Panc1 (cell line): ENCODE measurements around the gene PLEKHG5. TPM values are rescaled to one million over a fixed set of nuclear protein-coding genes. Genes with fewer than 3 reads are reported as not detected.

Experiments
- ATAC-seq: fragments of 200-7000 bp; cut with Tn5 transposase; 2 replicates; pipeline ENCODE4 v1.9.1; 2020; ENCODE audit warnings: mild to moderate bottlenecking, moderate library complexity
- BruUV-seq: library from RNA; stranded (reverse); fragments of 400-500 nt; replicated peaks from 2 replicates; lab custom pipeline; 2021; lab: Mats Ljungman, UMichigan
- CTCF ChIA-PET: fragments of 300-600 bp; sonication (Branson Sonifier 250); formaldehyde crosslinking; loops from one replicate; lab custom pipeline; 2022; ENCODE audit warnings: antibody characterized with exemption; lab: Charles Lee
- POLR2A ChIA-PET: fragments of 300-600 bp; sonication (Branson Sonifier 250); formaldehyde crosslinking; loops from one replicate; lab custom pipeline; 2022; ENCODE audit warnings: antibody characterized with exemption; lab: Charles Lee
- DNase-seq: peaks from one replicate; pipeline ENCODE4 v3.0.0-alpha.2; 2010; ENCODE audit warnings: low read depth, low spot score
- H3K27ac ChIP-seq: 2 replicates; pipeline ENCODE4 v1.5.1; 2011; ENCODE audit warnings: mild to moderate bottlenecking, low read length, inconsistent platforms
- H3K27me3 ChIP-seq: fragments of 200-500 bp; sonication (Bioruptor generic); 2 replicates; pipeline ENCODE4 v1.6.0; 2014; ENCODE audit warnings: low read length, inconsistent platforms; ENCODE audit not compliant: control insufficient read depth, insufficient read depth
- H3K36me3 ChIP-seq: fragments of 200-500 bp; sonication (Bioruptor generic); 2 replicates; pipeline ENCODE4 v1.5.1; 2014; ENCODE audit warnings: inconsistent platforms, mild to moderate bottlenecking, low read length, moderate library complexity; ENCODE audit not compliant: control insufficient read depth, insufficient read depth
- H3K4me1 ChIP-seq: 2 replicates; pipeline ENCODE4 v1.5.1; 2011; ENCODE audit warnings: inconsistent platforms, mild to moderate bottlenecking, low read length, moderate library complexity; ENCODE audit not compliant: control insufficient read depth, insufficient read depth
- H3K4me3 ChIP-seq, 2 experiments: 2 replicates each; pipeline ENCODE4 v1.5.1; 2011 to 2012; ENCODE audit warnings: low read depth in 2 of 2, low read length in 2 of 2, mild to moderate bottlenecking in 2 of 2, inconsistent platforms in 1 of 2, moderate library complexity in 1 of 2
- H3K9me3 ChIP-seq: fragments of 200-500 bp; sonication (Bioruptor generic); 2 replicates; pipeline ENCODE4 v1.5.1; 2014; ENCODE audit warnings: low read depth, mild to moderate bottlenecking, inconsistent platforms, low read length, moderate library complexity; ENCODE audit not compliant: control insufficient read depth, insufficient read depth
- CTCF ChIP-seq: fragments of 450-650 bp; IDR thresholded peaks from 2 replicates; pipeline ENCODE4 v1.5.1; 2017; ENCODE audit warnings: mild to moderate bottlenecking
- POLR2AphosphoS5 ChIP-seq: IDR thresholded peaks from 2 replicates; pipeline ENCODE4 v1.6.1; 2012; ENCODE audit warnings: mild to moderate bottlenecking, low read depth, low read length, moderate library complexity
- REST ChIP-seq, 2 experiments: IDR thresholded peaks; 2 replicates each; pipeline ENCODE4 v1.6.1; 2011 to 2012; ENCODE audit warnings: low read depth in 2 of 2, control low read depth in 1 of 2, low read length in 1 of 2, mild to moderate bottlenecking in 1 of 2, moderate library complexity in 1 of 2; ENCODE audit not compliant: insufficient read depth in 1 of 2
- SIN3A ChIP-seq: IDR thresholded peaks from 2 replicates; pipeline ENCODE4 v1.6.1; 2012; ENCODE audit warnings: low read depth, mild to moderate bottlenecking, low read length, moderate library complexity, borderline replicate concordance; ENCODE audit not compliant: insufficient read depth
- TCF7L2 ChIP-seq: IDR thresholded peaks from 2 replicates; pipeline ENCODE4 v1.6.1; 2011; ENCODE audit warnings: mild to moderate bottlenecking, low read depth, low read length, inconsistent platforms
- in situ Hi-C: cut with HindIII; loops from 2 replicates; pipeline ENCODE4 v1.10.0; 2016; ENCODE audit warnings: low sequenced_read_pairs, low pct_unique_long_range_greater_than_20kb
- intact Hi-C: fragments of 100-400 bp; cut with micrococcal nuclease; formaldehyde crosslinking; loops from one replicate; pipeline ENCODE4 v1.10.0; 2022; ENCODE audit not compliant: unreplicated experiment
- total RNA-seq: library from RNA; stranded (reverse); gene quantifications from one replicate; pipeline ENCODE4 v1.2.1, GENCODE V29; 2021; ENCODE audit not compliant: unreplicated experiment

The PLEKHG5 gene
- total RNA-seq, 1 experiment from 2014 or later: 6.8 TPM

GRCh38 chr1:6443339-6444115 lies 47.9 kb downstream of the PLEKHG5 start:
- POLR2A ChIA-PET: interaction anchor here (0.5 to 0.7 kb wide), 2 partner anchors 61 to 159 kb away, joined by 6 to 9 read pairs; partner anchors contain the start of gene KLHL21

DNA sequence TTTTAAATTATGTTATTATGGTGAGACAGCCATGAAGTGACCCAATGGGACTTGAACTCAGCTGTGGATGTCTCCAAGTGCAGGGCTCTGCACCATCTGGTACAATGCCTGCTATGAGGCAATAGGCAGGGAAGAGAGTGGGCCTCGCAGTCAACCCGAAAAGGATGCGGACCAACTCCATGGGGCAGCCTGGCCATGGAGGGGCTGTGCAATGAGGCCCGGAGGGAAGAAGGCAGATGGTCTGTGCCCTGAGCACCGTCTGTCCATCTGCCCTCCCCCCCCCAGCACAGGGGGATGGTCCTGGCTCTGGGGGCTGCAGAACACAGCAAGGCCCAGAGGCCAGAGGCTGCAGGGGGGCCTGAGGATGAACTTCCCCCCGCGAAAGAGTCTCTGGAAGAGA lies 49.9 kb downstream of the PLEKHG5 start:
- intact Hi-C loops: no loop called here
- TF ChIP-seq CTCF (no peak), POLR2AphosphoS5 (no peak), TCF7L2 (no peak), REST (IDR thresholded peaks at IDR 0.05; ENCODE audit: insufficient read depth in 1 of 2, low read depth in 2 of 2, low read length in 1 of 2) (no peak)

More at GRCh38 chr1:6443339-6444115, 47.9 kb downstream of the PLEKHG5 start:
- BruUV-seq: no TSS peak
- in situ Hi-C loops: no loop called here
- no peaks in the 10 kb centered on the region for H3K9me3 ChIP-seq
- peaks cover 6% of the 10 kb centered on the region; the same call in 1 of the 2 replicates for H3K4me1 ChIP-seq
- CTCF ChIA-PET: interaction anchor here (0.7 to 0.8 kb wide), 4 partner anchors 9 to 38 kb away, joined by 4 to 7 read pairs (median 4); partner anchors contain the start of gene HES2
- TF ChIP-seq CTCF (no peak), TCF7L2 (no peak), POLR2AphosphoS5 (no peak), SIN3A (no peak), REST (IDR thresholded peaks at IDR 0.05; ENCODE audit: insufficient read depth in 1 of 2, low read depth in 2 of 2, low read length in 1 of 2) (no peak)
- no peaks in the 10 kb centered on the region for H3K27me3 ChIP-seq
- H3K4me3 ChIP-seq: no peak overlapping the region
- DNase-seq (no peak), ATAC-seq (no peak)
- H3K36me3 ChIP-seq: no peaks in the 10 kb centered on the region
- H3K27ac ChIP-seq: no peak overlapping the region
- intact Hi-C loops: no loop called here

More for the DNA sequence above, 49.9 kb downstream of the PLEKHG5 start:
- Histone ChIP-seq H3K27ac (no peak overlapping the region), H3K36me3 (no peaks in the 10 kb centered on the region), H3K4me3 (no peak overlapping the region), H3K27me3 (no peaks in the 10 kb centered on the region), H3K9me3 (no peaks in the 10 kb centered on the region), H3K4me1 (peaks cover 14% of the 10 kb centered on the region)
- DNase-seq (no peak), ATAC-seq (no peak)
- BruUV-seq: no TSS peak
- CTCF ChIA-PET: no interaction called here
- in situ Hi-C loops: no loop called here
- POLR2A ChIA-PET: no interaction called here
